Measurements from ENCODE around the gene TNFSF12. TPM values are rescaled to one million over a fixed set of nuclear protein-coding genes. Genes with fewer than 3 reads are reported as not detected.

The TNFSF12 gene
- total RNA-seq, 1 donor from 2014 or later: 30.6 TPM

- DNase-seq (ENCODE audit: low spot score): no peak
These were observed 3.9 kb upstream of the TNFSF12 start for GRCh38 chr17:7544911-7545310.

DNA sequence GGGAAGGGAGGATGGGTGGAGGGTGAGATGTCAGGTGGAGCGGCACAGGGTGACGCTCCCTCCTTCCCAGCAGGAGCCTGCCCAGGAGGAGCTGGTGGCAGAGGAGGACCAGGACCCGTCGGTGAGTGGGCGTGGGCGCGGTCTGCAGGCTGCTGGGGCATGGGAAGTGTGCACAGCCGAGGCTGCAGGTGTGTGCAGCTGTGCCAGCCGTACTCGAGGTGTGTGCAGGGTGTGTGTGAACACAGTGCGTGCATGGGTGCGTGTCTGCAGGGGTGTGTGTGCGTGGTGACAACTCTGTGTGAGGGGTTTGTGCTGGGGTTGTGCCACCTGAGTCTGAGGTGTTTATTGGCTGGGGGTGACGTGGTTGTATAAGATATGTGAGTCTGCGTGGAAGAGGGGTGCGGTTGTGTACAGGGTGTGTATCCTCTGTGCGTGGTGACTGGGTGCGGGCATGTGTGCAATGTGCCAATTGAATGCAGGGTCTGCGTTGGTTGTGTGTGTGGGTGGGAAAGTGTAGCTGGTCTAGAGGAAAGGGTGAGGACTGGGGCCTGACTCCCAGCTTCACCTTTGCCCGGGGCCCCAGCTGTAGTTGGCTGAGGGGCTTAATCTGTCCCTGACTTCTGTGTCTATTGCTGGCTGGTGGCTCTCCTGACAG lies 670 bp downstream of the TNFSF12 start:
- no peak for DNase-seq (ENCODE audit: low spot score)

- no peak for DNase-seq (ENCODE audit: low spot score)
These were observed 1.5 kb downstream of the TNFSF12 start for GRCh38 chr17:7550344-7550743.

DNA sequence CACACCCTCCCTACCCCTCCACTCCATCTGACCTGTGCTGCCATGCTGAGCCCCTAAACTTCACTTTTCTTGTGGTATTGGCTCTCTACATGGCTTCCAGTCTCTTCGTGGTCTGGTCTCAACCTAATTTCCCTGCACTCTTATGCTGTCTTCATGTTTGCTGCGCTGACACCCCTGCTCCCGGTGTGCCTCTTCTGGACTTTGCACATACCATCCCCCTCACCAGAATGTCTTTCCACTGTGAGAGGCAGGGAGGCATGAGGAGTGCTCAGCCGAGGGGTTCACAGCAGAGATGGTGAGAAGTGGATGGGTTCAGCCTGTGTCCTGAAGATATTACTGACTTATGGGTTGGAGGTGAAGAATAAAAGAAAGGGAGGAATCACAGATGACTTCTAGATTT lies 2.5 kb downstream of the TNFSF12 start:
- DNase-seq (ENCODE audit: low spot score): no peak

DNA sequence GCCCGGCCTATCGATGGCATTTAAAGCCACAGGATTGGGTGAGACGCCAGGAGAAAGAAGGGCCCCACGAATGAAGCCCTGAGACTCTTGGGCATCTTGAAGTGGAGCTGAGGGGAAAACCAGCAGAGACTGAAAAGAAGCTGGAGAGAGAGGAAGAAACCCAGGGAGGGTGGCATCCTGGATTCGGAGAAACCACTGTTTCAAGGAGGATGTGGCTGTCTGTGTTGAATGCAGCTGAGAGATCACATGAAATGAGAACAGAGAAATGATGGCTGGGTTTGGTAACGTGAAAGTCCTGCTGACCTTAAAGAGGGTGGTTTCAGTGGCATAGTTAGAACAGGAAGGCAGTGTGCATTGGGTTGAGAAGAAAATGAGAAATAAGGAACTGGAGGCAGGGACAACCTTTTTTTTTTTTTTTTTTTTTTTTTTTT lies 3.8 kb downstream of the TNFSF12 start:
- DNase-seq (ENCODE audit: low spot score): no peak

GRCh38 chr17:7553356-7553755 lies 4.5 kb downstream of the TNFSF12 start:
- DNase-seq (ENCODE audit: low spot score): no peak

GRCh38 chr17:7555320-7555948 lies 6.6 kb downstream of the TNFSF12 start:
- DNase-seq (ENCODE audit: low spot score): no peak

GRCh38 chr17:7556627-7557026 lies 7.8 kb downstream of the TNFSF12 start:
- no peak for DNase-seq (ENCODE audit: low spot score)

GRCh38 chr17:7557147-7557764 lies 8.4 kb downstream of the TNFSF12 start:
- no peak for DNase-seq (ENCODE audit: low spot score)

- DNase-seq (ENCODE audit: low spot score): peak; percentile 91
These were observed 9.1 kb downstream of the TNFSF12 start for GRCh38 chr17:7557775-7558543.

GRCh38 chr17:7558544-7559319 lies 9.9 kb downstream of the TNFSF12 start, which contains the start of gene TNFSF13:
Gene TNFSF13 (plus strand): TSS chr17:7558750. CDS start chr17:7559040, 290 bp downstream.
- DNase-seq (ENCODE audit: low spot score): no peak

- no peak for DNase-seq (ENCODE audit: low spot score)
These were observed 10.7 kb downstream of the TNFSF12 start for GRCh38 chr17:7559320-7560171.

GRCh38 chr17:7560172-7561027 lies 11.5 kb downstream of the TNFSF12 start:
- DNase-seq (ENCODE audit: low spot score): no peak

GRCh38 chr17:7561028-7561575 lies 12.2 kb downstream of the TNFSF12 start:
- DNase-seq (ENCODE audit: low spot score): peak; percentile 94

DNA sequence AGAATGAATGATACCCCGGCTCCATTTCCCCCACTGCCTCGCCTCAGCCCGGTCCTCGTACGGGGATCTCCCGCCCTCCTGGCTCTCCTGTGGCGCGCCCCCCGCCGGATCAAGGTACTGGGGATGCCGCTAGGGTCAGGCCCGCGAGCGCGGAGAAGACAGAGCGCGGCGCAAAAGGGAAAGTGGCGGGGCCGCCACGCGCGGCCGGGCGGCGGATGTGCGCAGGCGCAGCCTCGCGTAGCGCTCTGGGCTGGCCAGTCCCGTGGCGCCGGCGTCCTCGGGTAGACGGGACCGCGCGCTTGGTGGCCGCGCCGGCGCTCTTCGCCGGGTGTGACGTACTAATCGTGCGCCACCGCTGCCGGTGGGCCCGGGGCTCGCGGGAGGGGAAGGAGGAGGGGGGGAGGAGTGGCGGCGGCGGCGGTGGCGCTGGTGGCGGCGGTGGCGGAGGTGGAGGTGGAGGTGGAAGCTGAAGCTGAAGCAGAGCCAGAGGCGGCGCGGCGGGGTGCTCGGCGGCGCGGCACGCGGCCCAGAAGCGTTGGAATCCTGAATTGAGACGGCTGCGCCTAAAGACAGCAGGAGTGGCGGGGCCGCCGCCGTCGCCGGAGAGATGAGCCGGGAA lies 12.8 kb downstream of the TNFSF12 start, which contains the start of gene SENP3:
SENP3 (plus strand) TSS at position 331 of the 619 bp plus-strand sequence. CDS start 1,158 bp downstream, outside the sequence.
- DNase-seq (ENCODE audit: low spot score): peak; percentile 90

- no peak for DNase-seq (ENCODE audit: low spot score)
These were observed 13.3 kb downstream of the TNFSF12 start for GRCh38 chr17:7562208-7562605.

DNA sequence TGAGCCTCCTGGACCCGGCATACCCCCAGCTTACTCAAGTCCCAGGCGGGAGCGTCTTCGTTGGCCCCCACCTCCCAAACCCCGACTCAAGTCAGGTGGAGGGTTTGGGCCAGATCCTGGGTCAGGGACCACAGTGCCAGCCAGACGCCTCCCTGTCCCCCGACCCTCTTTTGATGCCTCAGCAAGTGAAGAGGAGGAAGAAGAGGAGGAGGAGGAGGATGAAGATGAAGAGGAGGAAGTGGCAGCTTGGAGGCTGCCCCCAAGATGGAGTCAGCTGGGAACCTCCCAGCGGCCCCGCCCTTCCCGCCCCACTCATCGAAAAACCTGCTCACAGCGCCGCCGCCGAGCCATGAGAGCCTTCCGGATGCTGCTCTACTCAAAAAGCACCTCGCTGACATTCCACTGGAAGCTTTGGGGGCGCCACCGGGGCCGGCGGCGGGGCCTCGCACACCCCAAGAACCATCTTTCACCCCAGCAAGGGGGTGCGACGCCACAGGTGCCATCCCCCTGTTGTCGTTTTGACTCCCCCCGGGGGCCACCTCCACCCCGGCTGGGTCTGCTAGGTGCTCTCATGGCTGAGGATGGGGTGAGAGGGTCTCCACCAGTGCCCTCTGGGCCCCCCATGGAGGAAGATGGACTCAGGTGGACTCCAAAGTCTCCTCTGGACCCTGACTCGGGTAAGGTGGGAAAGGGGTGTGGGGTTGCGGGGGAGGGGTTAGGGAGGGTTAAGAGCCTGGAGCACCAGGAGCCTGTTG lies 14.4 kb downstream of the TNFSF12 start:
- DNase-seq (ENCODE audit: low spot score): no peak

- no peak for DNase-seq (ENCODE audit: low spot score)
These were observed 20.7 kb downstream of the TNFSF12 start for GRCh38 chr17:7569571-7569970.

Measured in ureter (tissue), 1 donor.